Activated B cell treated with CpG ODN at 0.5 μM for 24 hours (primary cell): ENCODE data around the gene ADARB1. TPM values are rescaled to one million over a fixed set of nuclear protein-coding genes. Genes with fewer than 3 reads are reported as not detected.
A peak's percentile ranks its signal among the peaks of the same experiment; 100 is the strongest.

Experiments used
- ATAC-seq: fragments of 200-7000 bp; cut with Tn5 transposase; one replicate; pipeline ENCODE4 v1.10.0; 2021; ENCODE audit warnings: low read depth, mild to moderate bottlenecking, moderate library complexity
- CTCF ChIA-PET: fragments of 350-600 bp; sonication (Branson Sonifier 250); formaldehyde crosslinking; loops from one replicate; lab custom pipeline; 2021; ENCODE audit warnings: antibody characterized with exemption; lab: Charles Lee
- POLR2A ChIA-PET: fragments of 350-600 bp; sonication (Branson Sonifier 250); formaldehyde crosslinking; loops from one replicate; lab custom pipeline; 2021; ENCODE audit warnings: antibody characterized with exemption; lab: Charles Lee
- DNase-seq: peaks from one replicate; pipeline ENCODE4 v3.0.0; 2022
- H3K27ac Mint-ChIP-seq: one replicate; pipeline ENCODE4 v1.8.0; 2020; ENCODE audit warnings: mixed read lengths
- H3K27me3 Mint-ChIP-seq: one replicate; pipeline ENCODE4 v1.8.0; 2021; ENCODE audit warnings: mixed read lengths
- H3K36me3 Mint-ChIP-seq: one replicate; pipeline ENCODE4 v1.8.0; 2021; ENCODE audit warnings: low read depth, mixed read lengths
- H3K4me1 Mint-ChIP-seq: one replicate; pipeline ENCODE4 v1.8.0; 2021; ENCODE audit warnings: mixed read lengths
- H3K4me3 Mint-ChIP-seq: one replicate; pipeline ENCODE4 v1.8.0; 2020; ENCODE audit warnings: mild to moderate bottlenecking, mixed read lengths
- H3K9me3 Mint-ChIP-seq: one replicate; pipeline ENCODE4 v1.8.0; 2020; ENCODE audit warnings: mixed read lengths
- intact Hi-C: fragments of 100-400 bp; cut with micrococcal nuclease; formaldehyde crosslinking; loops from one replicate; pipeline ENCODE4 v1.15.1; 2024
- total RNA-seq: library from RNA; stranded (reverse); gene quantifications from 2 replicates; pipeline ENCODE4 v1.2.3, GENCODE V29; 2022
- TF ChIP-seq, protein P1 (sequence below): fragments of 200-600 bp; IDR thresholded peaks from one replicate; pipeline ENCODE4 v1.8.0; 2022; ENCODE audit warnings: antibody characterized with exemption, mild to moderate bottlenecking

The ADARB1 gene
- total RNA-seq, 1 donor from 2014 or later, result 22.6 TPM

- intact Hi-C loops, result no loop called here
- Mint-ChIP-seq H3K9me3 (no peaks in the 10 kb centered on the region), H3K27ac (peak overlapping the region; percentile 21), H3K36me3 (peaks cover 19% of the 10 kb centered on the region), H3K4me1 (peaks cover 31% of the 10 kb centered on the region), H3K27me3 (peaks cover under 1% of the 10 kb centered on the region), H3K4me3 (peak overlapping the region; percentile 19)
- DNase-seq (no peak), ATAC-seq (peak; percentile 25)
- CTCF ChIA-PET, result no interaction called here
- TF ChIP-seq, protein P1, sequence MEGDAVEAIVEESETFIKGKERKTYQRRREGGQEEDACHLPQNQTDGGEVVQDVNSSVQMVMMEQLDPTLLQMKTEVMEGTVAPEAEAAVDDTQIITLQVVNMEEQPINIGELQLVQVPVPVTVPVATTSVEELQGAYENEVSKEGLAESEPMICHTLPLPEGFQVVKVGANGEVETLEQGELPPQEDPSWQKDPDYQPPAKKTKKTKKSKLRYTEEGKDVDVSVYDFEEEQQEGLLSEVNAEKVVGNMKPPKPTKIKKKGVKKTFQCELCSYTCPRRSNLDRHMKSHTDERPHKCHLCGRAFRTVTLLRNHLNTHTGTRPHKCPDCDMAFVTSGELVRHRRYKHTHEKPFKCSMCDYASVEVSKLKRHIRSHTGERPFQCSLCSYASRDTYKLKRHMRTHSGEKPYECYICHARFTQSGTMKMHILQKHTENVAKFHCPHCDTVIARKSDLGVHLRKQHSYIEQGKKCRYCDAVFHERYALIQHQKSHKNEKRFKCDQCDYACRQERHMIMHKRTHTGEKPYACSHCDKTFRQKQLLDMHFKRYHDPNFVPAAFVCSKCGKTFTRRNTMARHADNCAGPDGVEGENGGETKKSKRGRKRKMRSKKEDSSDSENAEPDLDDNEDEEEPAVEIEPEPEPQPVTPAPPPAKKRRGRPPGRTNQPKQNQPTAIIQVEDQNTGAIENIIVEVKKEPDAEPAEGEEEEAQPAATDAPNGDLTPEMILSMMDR, result no peak
- POLR2A ChIA-PET, result no interaction called here
Measured at GRCh38 chr21:45226540-45227326, 152.4 kb downstream of the ADARB1 start.

- Mint-ChIP-seq H3K27ac (no peak overlapping the region), H3K4me1 (peaks cover 31% of the 10 kb centered on the region), H3K4me3 (no peak overlapping the region), H3K27me3 (peaks cover 6% of the 10 kb centered on the region), H3K36me3 (peaks cover 9% of the 10 kb centered on the region), H3K9me3 (no peaks in the 10 kb centered on the region)
- ChIA-PET POLR2A (no interaction called here), CTCF (no interaction called here)
- DNase-seq (no peak), ATAC-seq (no peak)
- intact Hi-C loops, result no loop called here
- TF ChIP-seq, protein P1, result no peak
Measured at GRCh38 chr21:45227735-45228134, 153.4 kb downstream of the ADARB1 start.

GRCh38 chr21:45228171-45228641, 153.8 kb downstream of the ADARB1 start:
- CTCF ChIA-PET, result no interaction called here
- intact Hi-C loops, result no loop called here
- TF ChIP-seq, protein P1, result no peak
- DNase-seq, result no peak
- Mint-ChIP-seq H3K27me3 (peaks cover 6% of the 10 kb centered on the region), H3K4me3 (no peak overlapping the region), H3K27ac (no peak overlapping the region), H3K9me3 (no peaks in the 10 kb centered on the region), H3K36me3 (peaks cover 4% of the 10 kb centered on the region), H3K4me1 (peaks cover 31% of the 10 kb centered on the region)
- no peak for ATAC-seq
- POLR2A ChIA-PET, result no interaction called here

DNA sequence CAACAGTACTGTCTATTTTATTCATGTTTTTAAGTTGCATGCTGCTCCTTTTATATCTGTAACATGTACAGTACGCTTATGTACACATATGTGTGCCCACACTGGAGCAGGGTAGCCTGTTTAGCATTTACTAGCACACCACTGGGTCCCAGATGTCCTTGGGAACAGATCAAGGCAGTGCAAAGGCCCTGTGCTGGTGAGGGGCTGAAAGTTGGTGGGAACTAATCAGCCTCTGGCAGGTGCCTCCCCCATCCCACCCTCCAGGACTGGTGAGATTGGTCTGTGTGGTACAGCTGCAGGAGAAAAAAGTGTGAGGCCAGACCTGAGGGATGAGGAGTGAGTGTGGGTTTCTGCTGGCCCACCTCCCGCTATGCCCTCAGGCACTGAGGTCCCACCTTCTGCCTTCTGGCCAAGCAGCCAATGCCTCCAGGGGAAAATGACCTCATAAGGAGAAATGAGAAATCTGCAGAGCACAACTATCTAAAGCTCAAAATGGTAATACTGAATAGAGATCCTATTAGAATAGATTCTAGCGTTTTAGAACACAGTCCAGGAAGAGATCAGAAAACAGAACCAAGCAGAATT, 154.4 kb downstream of the ADARB1 start:
- DNase-seq, result no peak
- Mint-ChIP-seq H3K27me3 (peaks cover 7% of the 10 kb centered on the region), H3K4me3 (no peak overlapping the region), H3K4me1 (peaks cover 31% of the 10 kb centered on the region), H3K9me3 (no peaks in the 10 kb centered on the region), H3K36me3 (peaks cover 2% of the 10 kb centered on the region), H3K27ac (no peak overlapping the region)
- TF ChIP-seq, protein P1, result no peak
- CTCF ChIA-PET, result no interaction called here
- no peak for ATAC-seq
- POLR2A ChIA-PET, result no interaction called here
- intact Hi-C loops, result no loop called here

GRCh38 chr21:45231705-45232104, 157.3 kb downstream of the ADARB1 start:
- TF ChIP-seq, protein P1, result no peak
- no peak for ATAC-seq
- CTCF ChIA-PET, result no interaction called here
- peaks cover 13% of the 10 kb centered on the region for H3K4me1 Mint-ChIP-seq
- no peak overlapping the region for H3K4me3 Mint-ChIP-seq
- no peak for DNase-seq
- peaks cover 14% of the 10 kb centered on the region for H3K27me3 Mint-ChIP-seq
- POLR2A ChIA-PET, result no interaction called here
- no peak overlapping the region for H3K27ac Mint-ChIP-seq
- intact Hi-C loops, result no loop called here
- no peaks in the 10 kb centered on the region for H3K9me3 Mint-ChIP-seq
- H3K36me3 Mint-ChIP-seq, result no peaks in the 10 kb centered on the region
